Motor neuron (in vitro differentiated cells): Measurements from ENCODE around the gene BCLAF1. TPM values are rescaled to one million over a fixed set of nuclear protein-coding genes. Genes with fewer than 3 reads are reported as not detected.

Experiments used
- ATAC-seq, 8 experiments: fragments of 200-7000 bp; cut with Tn5 transposase; replicated peaks in 6 of 8; 2 replicates each; pipeline ENCODE4 v1.8.0; 2021; ENCODE audit warnings: mild to moderate bottlenecking in 8 of 8, moderate library complexity in 8 of 8
- H3K27ac ChIP-seq, 2 donors: fragments of 250-450 bp; sonication (Bioruptor Pico); 2 replicates each; pipeline ENCODE4 v1.9.0; 2021; ENCODE audit warnings: antibody characterized with exemption in 2 of 2, mild to moderate bottlenecking in 2 of 2, moderate library complexity in 1 of 2
- H3K4me1 ChIP-seq, 2 donors: fragments of 250-450 bp; sonication (Bioruptor Pico); replicated peaks in 1 of 2; 2 replicates each; pipeline ENCODE4 v1.6.1; 2021; ENCODE audit warnings: antibody characterized with exemption in 2 of 2, mild to moderate bottlenecking in 2 of 2, moderate library complexity in 1 of 2
- H3K4me3 ChIP-seq, 5 donors: fragments of 250-450 bp; sonication (Bioruptor Pico); 2 replicates each; pipeline ENCODE4 v1.9.0; 2021; ENCODE audit warnings: antibody characterized with exemption in 5 of 5, mild to moderate bottlenecking in 5 of 5, moderate library complexity in 4 of 5
- WGBS, 10 experiments: fragments of 450-650 bp; shearing (Covaris generic); methylation state at CpG; one replicate each; pipeline ENCODE4 v1.0.0; 2022; 5-methylcytosine and 5-hydroxymethylcytosine counted together
- in situ Hi-C, 9 experiments: fragments of 400-800 bp; cut with MboI; loops; one replicate each; pipeline ENCODE4 v1.15.0; 2021; ENCODE audit warnings: low sequenced_read_pairs in 9 of 9, low pct_unique_long_range_greater_than_20kb in 2 of 9; ENCODE audit not compliant: unreplicated experiment in 9 of 9
- total RNA-seq, 8 experiments: library from RNA; unstranded; fragments of 300-600 nt; gene quantifications; 2 replicates each; pipeline versions ENCODE4 v1.2.3 to v1.2.4, GENCODE V29; 2022

The BCLAF1 gene, protein sequence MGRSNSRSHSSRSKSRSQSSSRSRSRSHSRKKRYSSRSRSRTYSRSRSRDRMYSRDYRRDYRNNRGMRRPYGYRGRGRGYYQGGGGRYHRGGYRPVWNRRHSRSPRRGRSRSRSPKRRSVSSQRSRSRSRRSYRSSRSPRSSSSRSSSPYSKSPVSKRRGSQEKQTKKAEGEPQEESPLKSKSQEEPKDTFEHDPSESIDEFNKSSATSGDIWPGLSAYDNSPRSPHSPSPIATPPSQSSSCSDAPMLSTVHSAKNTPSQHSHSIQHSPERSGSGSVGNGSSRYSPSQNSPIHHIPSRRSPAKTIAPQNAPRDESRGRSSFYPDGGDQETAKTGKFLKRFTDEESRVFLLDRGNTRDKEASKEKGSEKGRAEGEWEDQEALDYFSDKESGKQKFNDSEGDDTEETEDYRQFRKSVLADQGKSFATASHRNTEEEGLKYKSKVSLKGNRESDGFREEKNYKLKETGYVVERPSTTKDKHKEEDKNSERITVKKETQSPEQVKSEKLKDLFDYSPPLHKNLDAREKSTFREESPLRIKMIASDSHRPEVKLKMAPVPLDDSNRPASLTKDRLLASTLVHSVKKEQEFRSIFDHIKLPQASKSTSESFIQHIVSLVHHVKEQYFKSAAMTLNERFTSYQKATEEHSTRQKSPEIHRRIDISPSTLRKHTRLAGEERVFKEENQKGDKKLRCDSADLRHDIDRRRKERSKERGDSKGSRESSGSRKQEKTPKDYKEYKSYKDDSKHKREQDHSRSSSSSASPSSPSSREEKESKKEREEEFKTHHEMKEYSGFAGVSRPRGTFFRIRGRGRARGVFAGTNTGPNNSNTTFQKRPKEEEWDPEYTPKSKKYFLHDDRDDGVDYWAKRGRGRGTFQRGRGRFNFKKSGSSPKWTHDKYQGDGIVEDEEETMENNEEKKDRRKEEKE
- total RNA-seq = 100 to 1,000 TPM in 7 of 8 experiments, 10 to 100 TPM in 1; 76.7 to 275 (median 138) TPM

DNA sequence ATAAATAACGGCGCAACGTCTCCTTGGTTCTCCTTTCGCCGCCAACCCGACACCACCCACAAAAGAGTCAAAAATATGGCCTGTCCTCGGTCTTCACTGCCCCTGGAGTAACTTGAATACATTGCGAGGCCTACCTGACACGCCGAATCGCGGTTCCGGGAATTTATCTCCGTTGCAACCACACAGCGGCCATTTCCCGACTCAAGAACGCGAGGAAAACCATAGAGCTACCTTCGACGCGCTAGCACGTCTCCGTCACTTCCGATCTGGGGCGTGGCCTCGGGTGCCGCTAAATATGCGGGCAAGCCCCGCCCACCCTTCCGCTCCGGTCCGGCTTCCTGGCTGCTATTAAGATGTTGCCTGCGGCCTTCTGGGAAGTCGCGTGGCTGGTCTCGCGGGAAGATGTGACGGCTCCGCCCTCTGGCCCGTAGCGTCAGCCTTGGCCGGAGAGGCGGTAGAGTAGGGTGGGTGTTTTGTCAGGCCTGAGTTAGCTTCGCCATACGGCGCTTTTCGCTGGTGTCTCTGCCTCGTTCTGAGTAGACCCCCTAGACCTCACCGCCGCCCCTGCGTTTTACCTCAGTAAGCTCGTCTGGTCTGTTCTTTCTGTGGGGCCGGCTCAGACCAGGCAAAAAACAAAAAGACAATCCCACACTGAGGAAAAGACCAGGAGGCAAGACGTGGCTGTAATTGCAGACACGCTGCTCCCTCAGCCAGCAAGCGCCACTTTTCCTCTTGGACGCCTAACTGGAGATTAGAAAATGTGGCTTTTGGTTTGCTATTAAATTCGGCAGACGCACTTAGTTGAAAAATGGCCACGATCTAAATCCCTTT is at the start of gene BCLAF1:
TSS of gene BCLAF1 (minus strand) at position 268 of the 831 bp plus-strand sequence. CDS start 9,980 bp downstream, outside the sequence.
- 0 to 11% (median 0%) methylated on average over 4 to 30 of the region's 60 CpGs; no CpG with 5 or more reads in 4 of the 10 experiments for WGBS, 10 experiments
- H3K4me3 ChIP-seq = peak within 1 kb of the TSS; percentile 85 to 95 (median 87)
- in situ Hi-C loops = loop anchor here in 1 of 9 experiments (25.0 kb wide), 1 partner anchor 248 kb away; no protein-coding TSS in a partner anchor
- H3K4me1 ChIP-seq = peaks cover 17 to 18% of the 10 kb centered on the region in 2 donors
- peak; percentile 77 to 93 (median 90) for ATAC-seq
- peak within 1 kb of the TSS; percentile 99 to 100 for H3K27ac ChIP-seq

DNA sequence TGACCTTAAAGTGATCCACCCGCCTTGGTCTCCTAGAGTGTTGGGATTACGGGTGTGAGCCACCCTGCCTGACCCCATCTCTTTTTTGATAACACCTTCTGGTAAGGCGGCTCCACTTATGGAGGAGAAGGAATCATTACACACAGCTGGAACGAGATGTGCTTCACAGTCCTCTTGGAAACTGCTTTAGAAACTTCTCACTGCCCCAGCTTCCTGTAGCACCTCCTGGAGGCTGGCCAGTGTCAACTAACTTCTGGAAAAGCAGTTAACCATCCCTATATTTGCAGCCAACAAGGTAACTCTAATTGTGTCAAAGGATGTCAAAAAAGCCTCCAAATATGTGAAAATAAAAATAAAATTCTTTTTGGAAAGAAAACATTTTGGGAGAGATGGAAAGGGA is 48.8 kb upstream of the BCLAF1 start:
- Histone ChIP-seq H3K4me3 (no peak overlapping the region), H3K27ac (no peak overlapping the region), H3K4me1 (no peaks in the 10 kb centered on the region)
- no peak for ATAC-seq
- WGBS, 10 experiments = 60 to 100% (median 92%) methylated on average over 1 to 3 of the region's 4 CpGs; no CpG with 5 or more reads in 2 of the 10 experiments
- in situ Hi-C loops = no loop called here

DNA sequence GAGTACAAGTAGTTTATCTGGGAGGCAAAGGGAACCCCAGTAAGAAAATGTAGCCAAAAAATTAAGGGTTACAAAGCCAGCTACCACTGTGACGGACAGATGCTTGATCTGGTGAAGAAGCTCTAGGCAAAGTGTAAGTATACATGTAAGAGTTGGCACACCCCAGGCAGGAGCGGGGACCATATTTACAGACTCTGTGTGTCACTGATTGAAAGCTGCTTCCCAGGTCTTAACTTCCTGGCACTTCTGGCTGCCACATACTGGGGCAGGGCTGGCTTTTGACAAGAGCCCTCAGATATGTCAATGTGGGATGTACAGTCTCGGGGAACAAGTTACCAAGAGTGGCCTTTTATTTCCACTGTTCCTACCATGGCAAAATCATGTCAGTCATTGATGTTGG is 48.0 kb upstream of the BCLAF1 start:
- in situ Hi-C loops = no loop called here
- H3K4me3 ChIP-seq = no peak overlapping the region
- WGBS, 10 experiments = 83 to 100% (median 94%) methylated on average over 1 to 3 of the region's 3 CpGs; no CpG with 5 or more reads in 2 of the 10 experiments
- H3K27ac ChIP-seq = no peak overlapping the region
- ATAC-seq = peak in 1 of 8 experiments; percentile 14
- H3K4me1 ChIP-seq = no peaks in the 10 kb centered on the region

DNA sequence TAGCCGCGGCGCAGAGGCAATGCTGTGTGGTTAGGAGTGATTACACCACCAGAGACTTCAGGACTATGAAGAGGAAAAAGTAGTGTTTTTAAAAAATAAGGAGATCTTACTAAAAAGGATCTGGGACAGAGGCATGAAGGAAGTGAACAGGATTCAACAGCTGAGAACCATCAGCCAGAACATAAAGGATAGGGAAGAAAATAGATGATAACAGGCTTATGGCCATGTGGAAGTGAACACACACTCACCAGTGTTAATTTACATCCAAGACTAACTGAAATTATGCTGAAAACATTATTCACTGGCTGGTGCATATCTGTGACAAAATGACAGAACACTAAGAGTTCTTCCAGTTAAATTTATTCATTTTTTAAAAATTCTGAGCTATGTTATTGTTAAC is 47.5 kb upstream of the BCLAF1 start:
- Histone ChIP-seq H3K4me3 (no peak overlapping the region), H3K27ac (no peak overlapping the region), H3K4me1 (no peaks in the 10 kb centered on the region)
- in situ Hi-C loops = no loop called here
- 81 to 100% (median 97%) methylated on average over 1 to 3 of the region's 3 CpGs for WGBS, 10 experiments
- peak in 2 of 8 experiments; percentile 20 to 35 for ATAC-seq

DNA sequence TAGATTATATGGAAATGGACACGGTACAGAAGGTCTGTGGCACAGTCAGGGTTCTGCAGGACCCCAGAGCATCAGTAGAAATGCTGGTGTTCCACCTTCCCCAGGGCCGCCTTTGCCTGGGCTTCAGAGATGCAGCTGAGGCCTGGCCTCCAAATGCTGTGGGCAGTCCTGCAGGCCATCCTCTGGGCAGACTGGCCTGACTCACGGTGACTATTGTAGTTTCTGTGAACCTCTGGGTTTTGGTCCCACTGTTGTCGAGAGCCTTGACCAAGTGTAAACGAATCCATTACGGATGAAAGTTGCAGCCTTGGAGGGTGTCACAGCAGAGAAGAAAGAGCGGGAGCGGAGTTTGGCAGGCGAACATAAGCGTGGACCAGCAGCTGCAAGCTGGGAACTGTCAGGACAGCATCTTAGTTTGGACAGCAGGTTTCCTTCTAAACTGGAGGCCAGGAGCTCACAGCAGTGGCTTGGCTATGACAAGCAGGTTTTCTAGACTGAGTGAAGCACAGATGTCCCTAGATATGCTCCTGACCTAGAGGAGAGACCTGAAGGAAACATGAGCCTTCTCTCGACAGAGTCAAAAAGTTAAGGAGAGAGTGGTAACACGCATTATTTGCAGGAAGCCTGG is 46.2 kb upstream of the BCLAF1 start:
- Histone ChIP-seq H3K4me3 (no peak overlapping the region), H3K4me1 (no peaks in the 10 kb centered on the region), H3K27ac (no peak overlapping the region)
- in situ Hi-C loops = no loop called here
- peak in 1 of 8 experiments; percentile 41 for ATAC-seq
- 40 to 100% (median 87%) methylated on average over 1 to 9 of the region's 12 CpGs; no CpG with 5 or more reads in 1 of the 10 experiments for WGBS, 10 experiments

DNA sequence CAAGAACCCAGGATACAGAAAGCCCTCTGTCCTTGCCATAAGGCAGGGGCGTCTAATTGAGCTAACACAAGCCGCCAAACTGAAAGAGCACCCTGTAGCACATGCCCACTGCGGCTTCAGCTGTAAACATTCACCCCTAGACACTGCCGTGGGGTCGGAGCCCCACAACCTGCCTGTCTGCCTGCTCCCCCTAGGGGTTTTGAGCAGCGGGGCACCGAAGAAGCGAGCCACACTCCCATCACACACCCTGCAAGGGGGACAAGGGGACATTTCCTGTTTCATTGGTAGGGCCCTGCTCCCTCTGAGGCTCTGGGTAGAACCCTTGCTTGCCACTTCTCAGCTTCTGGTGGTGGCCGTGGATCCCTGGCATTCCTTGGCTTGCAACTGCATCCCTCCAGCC is 45.2 kb upstream of the BCLAF1 start:
- WGBS, 10 experiments = 75 to 100% (median 90%) methylated on average over 1 to 7 of the region's 9 CpGs; no CpG with 5 or more reads in 4 of the 10 experiments
- H3K27ac ChIP-seq = no peak overlapping the region
- in situ Hi-C loops = no loop called here

DNA sequence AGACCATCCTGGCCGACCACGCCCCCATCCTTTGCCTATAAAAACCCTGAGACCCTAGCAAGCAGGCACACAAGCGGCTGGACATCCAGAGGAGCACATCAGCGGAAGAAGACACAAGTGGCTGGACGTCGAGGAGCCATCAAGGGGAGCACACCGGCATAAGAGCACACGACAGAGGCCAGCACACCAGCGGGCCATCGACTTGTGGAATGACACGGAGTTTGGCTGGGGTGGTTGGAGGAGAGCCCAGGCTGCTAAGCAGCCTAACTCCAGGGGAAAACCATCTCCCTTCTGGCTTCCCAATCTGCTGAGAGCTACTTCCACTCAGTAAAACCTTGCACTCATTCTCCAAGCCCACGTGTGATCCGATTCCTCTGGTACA is 44.8 kb upstream of the BCLAF1 start:
- H3K4me1 ChIP-seq = no peaks in the 10 kb centered on the region
- ATAC-seq = no peak
- H3K4me3 ChIP-seq = no peak overlapping the region
- H3K27ac ChIP-seq = no peak overlapping the region
- in situ Hi-C loops = no loop called here
- 70 to 100% (median 100%) methylated on average over 1 to 12 of the region's 13 CpGs; no CpG with 5 or more reads in 2 of the 10 experiments for WGBS, 10 experiments

More for the DNA sequence above, 45.2 kb upstream of the BCLAF1 start:
- no peak overlapping the region for H3K4me3 ChIP-seq
- H3K4me1 ChIP-seq = no peaks in the 10 kb centered on the region
- ATAC-seq = peak in 1 of 8 experiments; percentile 46

DNA sequence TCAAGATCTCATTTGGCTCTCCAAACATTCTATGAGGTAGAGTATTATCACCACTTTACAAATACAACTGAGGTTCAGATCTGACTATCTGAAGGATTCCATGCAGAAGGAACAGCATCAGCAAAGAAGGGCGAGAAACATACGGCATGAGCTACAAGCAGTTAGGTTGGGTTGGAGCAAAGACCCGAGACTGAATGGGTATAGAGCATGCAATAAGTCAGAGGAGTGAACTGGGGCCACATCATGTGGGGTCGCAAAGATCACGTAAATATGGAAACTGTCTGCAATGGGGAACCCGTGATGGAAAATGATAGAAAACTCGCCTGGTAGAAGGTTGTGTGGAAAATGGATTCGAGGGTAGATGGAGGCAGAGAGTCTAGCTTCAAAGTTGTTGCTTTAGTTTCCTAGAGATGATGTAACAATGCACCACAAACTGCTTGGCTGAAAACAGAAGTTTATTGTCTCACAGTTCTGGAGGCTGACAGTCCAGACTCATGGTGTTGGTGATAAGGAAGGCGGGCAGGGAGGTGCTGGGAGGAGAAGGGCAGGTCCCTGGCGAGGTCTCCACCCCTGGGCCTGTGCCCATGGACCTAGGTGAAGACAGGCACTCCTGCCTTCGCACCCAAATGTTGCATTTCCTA is 44.3 kb upstream of the BCLAF1 start:
- no peaks in the 10 kb centered on the region for H3K4me1 ChIP-seq
- no peak for ATAC-seq
- no peak overlapping the region for H3K27ac ChIP-seq
- in situ Hi-C loops = no loop called here
- WGBS, 10 experiments = 69 to 96% (median 87%) methylated on average over 3 to 9 of the region's 11 CpGs
- no peak overlapping the region for H3K4me3 ChIP-seq

DNA sequence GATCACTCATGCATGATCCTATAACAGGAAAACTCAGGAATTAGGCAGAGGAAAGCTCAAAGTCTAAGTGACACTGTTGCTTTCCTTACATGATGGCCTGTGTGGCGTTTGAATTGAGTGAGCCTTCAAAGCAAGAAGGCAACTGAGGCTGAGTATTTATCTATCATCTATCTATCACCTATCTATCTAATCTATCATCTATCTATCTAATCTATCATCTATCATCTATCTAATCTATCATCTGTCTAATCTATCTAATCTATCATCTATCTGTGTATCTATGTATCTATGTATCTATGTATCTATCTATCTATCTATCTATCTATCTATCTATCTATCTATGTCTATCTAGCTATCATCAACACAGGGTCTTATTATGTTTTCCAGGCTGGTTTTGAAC is 41.8 kb upstream of the BCLAF1 start:
- 33 to 100% (median 56%) methylated on average over 1 of the region's 1 CpG; no CpG with 5 or more reads in 2 of the 10 experiments for WGBS, 10 experiments
- H3K4me1 ChIP-seq = peaks cover 3 to 4% of the 10 kb centered on the region in 2 donors
- in situ Hi-C loops = no loop called here
- ATAC-seq = no peak
- no peak overlapping the region for H3K27ac ChIP-seq
- H3K4me3 ChIP-seq = no peak overlapping the region

DNA sequence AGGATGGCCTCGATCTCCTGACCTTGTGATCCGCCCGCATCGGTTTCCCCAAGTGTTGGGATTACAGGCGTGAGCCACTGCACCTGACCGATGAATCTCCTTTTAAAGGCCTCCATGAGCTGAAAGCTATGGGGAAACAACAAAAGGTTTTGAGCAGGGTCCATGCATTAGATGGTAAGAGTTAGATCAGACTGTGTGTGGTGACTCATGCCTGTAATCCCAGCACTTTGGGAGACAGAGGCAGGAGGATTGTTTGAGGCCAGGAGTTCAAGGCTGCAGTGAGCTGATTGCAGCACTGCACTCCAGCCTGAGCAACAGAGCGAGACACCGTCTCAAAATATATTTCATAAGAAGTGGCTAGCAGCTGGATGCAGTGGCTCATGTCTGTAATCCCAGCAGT is 41.0 kb upstream of the BCLAF1 start:
- Histone ChIP-seq H3K4me1 (peaks cover 11 to 12% of the 10 kb centered on the region in 2 donors), H3K4me3 (no peak overlapping the region), H3K27ac (no peak overlapping the region)
- WGBS, 10 experiments = 100% methylated on average over 1 to 6 of the region's 8 CpGs; no CpG with 5 or more reads in 7 of the 10 experiments
- no peak for ATAC-seq
- in situ Hi-C loops = no loop called here

DNA sequence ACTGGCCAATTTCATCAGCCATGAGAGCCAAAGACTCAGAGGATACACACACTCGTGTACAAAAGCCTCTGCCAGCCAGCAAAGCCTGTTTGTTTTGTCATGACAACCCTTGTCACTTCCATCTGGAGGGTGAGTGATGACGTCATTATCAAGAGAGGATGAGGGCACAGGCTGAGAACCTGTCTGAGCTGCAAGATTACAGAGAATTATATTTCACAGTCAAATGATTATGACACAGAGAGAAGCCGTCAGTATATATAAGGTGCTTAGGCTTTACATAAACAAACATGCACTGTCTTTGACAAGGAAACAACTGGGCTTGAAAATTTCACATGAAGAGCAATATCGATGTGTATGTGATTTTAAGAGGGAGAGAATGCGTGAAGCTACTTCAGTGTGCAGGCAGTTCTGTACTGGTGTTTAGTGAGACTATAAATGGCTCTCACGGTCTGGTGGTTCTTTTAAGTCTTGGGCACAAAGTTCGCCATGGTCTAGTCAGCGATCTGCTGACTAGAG is 36.5 kb upstream of the BCLAF1 start:
- Histone ChIP-seq H3K4me3 (peak overlapping the region in 1 of 5 donors; percentile 1), H3K27ac (peak overlapping the region; percentile 82), H3K4me1 (peaks cover 36 to 37% of the 10 kb centered on the region in 2 donors)
- in situ Hi-C loops = no loop called here
- WGBS, 10 experiments = 0 to 78% (median 44%) methylated on average over 1 to 8 of the region's 8 CpGs
- peak in 5 of 8 experiments; percentile 79 to 86 (median 80) for ATAC-seq
